Right atrium auricular region (tissue), 2 donors: ENCODE data around the gene CBLN3. TPM values are rescaled to one million over a fixed set of nuclear protein-coding genes. Genes with fewer than 3 reads are reported as not detected.

Source experiments
- DNase-seq: peaks from one replicate; pipeline ENCODE4 v3.0.0-alpha.2; 2019; ENCODE audit warnings: low spot score
- H3K27ac ChIP-seq, 2 donors: fragments of 200-600 bp; sonication (generic); 1 replicate in 1 of 2; 2 replicates in 1 of 2; pipeline ENCODE4 v1.5.1; 2016 to 2019
- H3K27me3 ChIP-seq, 2 donors: fragments of 200-600 bp; sonication (generic); one replicate each; pipeline versions ENCODE4 v1.5.1 to v1.6.0; 2017 to 2019
- H3K36me3 ChIP-seq: fragments of 200-600 bp; sonication (generic); one replicate; pipeline ENCODE4 v1.5.1; 2016
- H3K4me1 ChIP-seq, 2 donors: fragments of 200-600 bp; sonication (generic); one replicate each; pipeline versions ENCODE4 v1.5.1 to v1.6.0; 2017 to 2019
- H3K4me3 ChIP-seq, 2 donors: fragments of 200-600 bp; sonication (generic); 1 replicate in 1 of 2; 2 replicates in 1 of 2; pipeline ENCODE4 v1.5.1; 2017 to 2019; ENCODE audit warnings: mild to moderate bottlenecking in 1 of 2, moderate library complexity in 1 of 2
- H3K9me3 ChIP-seq, 2 donors: fragments of 200-600 bp; sonication (generic); one replicate each; pipeline ENCODE4 v1.5.1; 2019
- total RNA-seq, 2 donors: library from RNA; depleted of rRNA; stranded (reverse); fragments of >200 nt; gene quantifications; one replicate each; pipeline ENCODE4 v1.1.0, GENCODE V29; 2016
- TF ChIP-seq, protein P1 (sequence below), 2 donors: fragments of 200-600 bp; sonication (generic); IDR thresholded peaks; one replicate each; pipeline ENCODE4 v1.5.1; 2019; ENCODE audit warnings: antibody characterized with exemption in 2 of 2

CBLN3 gene
- total RNA-seq, 2 donors from 2014 or later = 0.48 to 1.4 TPM

DNA sequence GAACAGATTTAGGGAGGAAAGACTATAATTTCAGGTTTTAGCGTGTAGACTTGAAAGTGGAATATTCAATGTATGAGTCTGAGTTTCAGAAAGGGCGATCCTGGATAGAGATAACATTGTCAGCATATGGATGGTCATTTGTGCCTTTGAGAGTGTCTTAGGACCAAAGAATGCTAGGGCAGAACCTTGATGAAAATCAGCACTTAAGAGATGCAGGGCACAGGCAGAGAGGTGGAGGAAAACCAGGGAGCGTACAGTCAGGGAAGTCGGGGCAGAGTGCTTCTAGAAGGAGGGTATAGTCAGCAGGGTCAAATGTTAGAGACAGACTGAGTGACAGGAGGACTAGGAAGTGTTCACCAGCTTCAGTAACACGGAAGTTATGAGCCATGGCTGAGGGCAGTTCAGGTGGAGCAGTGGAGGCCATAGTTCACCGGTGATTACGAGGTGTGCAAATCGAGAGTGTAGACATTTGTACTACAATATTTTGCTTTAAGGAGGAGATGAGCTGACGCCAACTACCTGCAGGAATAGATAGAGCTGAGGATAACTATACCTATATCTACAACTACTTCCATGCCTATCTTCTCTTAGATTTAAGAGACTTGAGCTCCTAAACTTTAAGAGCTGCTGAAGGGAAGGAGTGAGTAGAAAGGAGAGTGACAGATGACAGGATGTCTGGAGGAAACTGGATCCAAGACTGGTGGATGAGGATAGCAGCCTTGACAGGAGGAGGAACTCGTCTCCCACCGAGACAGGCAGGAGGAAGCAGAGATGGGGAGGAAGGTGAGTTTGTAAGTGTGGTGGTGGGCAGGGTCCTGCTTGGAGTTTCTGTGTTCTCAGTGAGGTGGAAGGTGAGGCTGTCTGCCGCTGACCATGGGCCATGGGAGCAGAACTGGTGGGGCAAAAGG, 6.5 kb downstream of the CBLN3 start:
- TF ChIP-seq, protein P1, sequence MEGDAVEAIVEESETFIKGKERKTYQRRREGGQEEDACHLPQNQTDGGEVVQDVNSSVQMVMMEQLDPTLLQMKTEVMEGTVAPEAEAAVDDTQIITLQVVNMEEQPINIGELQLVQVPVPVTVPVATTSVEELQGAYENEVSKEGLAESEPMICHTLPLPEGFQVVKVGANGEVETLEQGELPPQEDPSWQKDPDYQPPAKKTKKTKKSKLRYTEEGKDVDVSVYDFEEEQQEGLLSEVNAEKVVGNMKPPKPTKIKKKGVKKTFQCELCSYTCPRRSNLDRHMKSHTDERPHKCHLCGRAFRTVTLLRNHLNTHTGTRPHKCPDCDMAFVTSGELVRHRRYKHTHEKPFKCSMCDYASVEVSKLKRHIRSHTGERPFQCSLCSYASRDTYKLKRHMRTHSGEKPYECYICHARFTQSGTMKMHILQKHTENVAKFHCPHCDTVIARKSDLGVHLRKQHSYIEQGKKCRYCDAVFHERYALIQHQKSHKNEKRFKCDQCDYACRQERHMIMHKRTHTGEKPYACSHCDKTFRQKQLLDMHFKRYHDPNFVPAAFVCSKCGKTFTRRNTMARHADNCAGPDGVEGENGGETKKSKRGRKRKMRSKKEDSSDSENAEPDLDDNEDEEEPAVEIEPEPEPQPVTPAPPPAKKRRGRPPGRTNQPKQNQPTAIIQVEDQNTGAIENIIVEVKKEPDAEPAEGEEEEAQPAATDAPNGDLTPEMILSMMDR (IDR thresholded peaks at IDR 0.05) = no peak
- H3K9me3 ChIP-seq = no peaks in the 10 kb centered on the region
- no peak for DNase-seq
- no peak overlapping the region for H3K27ac ChIP-seq
- H3K4me1 ChIP-seq = peaks cover 0 to 17% of the 10 kb centered on the region in 2 donors
- no peaks in the 10 kb centered on the region for H3K36me3 ChIP-seq
- H3K27me3 ChIP-seq = no peaks in the 10 kb centered on the region
- no peak overlapping the region for H3K4me3 ChIP-seq

DNA sequence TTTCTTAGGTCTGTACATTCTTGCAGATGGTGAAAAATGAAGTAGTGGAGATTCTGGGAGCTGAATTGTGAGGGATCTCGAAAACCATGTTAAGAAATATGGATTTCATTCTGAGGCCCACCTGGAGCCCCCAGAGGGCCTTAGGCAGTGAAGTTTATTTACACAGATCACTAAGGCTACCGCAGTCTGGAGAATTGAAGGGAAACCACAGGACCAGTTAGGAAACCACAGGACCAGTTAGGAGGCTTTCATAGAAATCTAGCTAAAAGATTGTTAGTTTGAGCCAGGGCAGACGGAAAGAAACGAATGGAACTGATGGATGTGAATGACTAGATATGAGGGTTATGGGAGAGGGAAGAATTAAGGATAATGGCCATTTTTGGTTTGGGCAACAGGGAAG, 7.2 kb downstream of the CBLN3 start:
- TF ChIP-seq, protein P1 (IDR thresholded peaks at IDR 0.05) = no peak
- Histone ChIP-seq H3K4me1 (peaks cover 0 to 17% of the 10 kb centered on the region in 2 donors), H3K27me3 (no peaks in the 10 kb centered on the region), H3K36me3 (no peaks in the 10 kb centered on the region), H3K27ac (no peak overlapping the region), H3K4me3 (no peak overlapping the region), H3K9me3 (no peaks in the 10 kb centered on the region)
- DNase-seq = no peak

DNA sequence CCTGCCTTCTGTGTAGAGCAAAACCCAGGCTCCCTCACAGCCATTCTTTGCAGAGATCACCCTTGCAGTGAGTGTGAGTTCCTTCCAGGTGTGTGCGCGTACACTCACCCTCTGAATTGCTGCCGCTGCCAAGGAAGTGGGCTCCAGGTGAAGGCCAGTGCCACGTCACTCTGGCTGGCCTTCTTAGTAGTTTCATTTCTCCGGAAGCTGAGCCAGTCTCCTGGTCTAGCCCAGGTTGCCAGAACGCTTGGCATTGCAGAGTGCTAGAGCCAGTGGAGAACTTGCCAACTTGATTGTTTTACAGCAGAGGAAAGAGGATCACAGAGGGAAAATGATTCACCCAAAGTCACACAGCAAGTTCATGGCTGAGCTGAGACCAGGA, 11.0 kb downstream of the CBLN3 start:
- no peak overlapping the region for H3K4me3 ChIP-seq
- H3K4me1 ChIP-seq = peaks cover 0 to 6% of the 10 kb centered on the region in 2 donors
- H3K9me3 ChIP-seq = no peaks in the 10 kb centered on the region
- DNase-seq = no peak
- H3K36me3 ChIP-seq = no peaks in the 10 kb centered on the region
- H3K27ac ChIP-seq = no peak overlapping the region
- TF ChIP-seq, protein P1 (IDR thresholded peaks at IDR 0.05) = no peak
- H3K27me3 ChIP-seq = no peaks in the 10 kb centered on the region

DNA sequence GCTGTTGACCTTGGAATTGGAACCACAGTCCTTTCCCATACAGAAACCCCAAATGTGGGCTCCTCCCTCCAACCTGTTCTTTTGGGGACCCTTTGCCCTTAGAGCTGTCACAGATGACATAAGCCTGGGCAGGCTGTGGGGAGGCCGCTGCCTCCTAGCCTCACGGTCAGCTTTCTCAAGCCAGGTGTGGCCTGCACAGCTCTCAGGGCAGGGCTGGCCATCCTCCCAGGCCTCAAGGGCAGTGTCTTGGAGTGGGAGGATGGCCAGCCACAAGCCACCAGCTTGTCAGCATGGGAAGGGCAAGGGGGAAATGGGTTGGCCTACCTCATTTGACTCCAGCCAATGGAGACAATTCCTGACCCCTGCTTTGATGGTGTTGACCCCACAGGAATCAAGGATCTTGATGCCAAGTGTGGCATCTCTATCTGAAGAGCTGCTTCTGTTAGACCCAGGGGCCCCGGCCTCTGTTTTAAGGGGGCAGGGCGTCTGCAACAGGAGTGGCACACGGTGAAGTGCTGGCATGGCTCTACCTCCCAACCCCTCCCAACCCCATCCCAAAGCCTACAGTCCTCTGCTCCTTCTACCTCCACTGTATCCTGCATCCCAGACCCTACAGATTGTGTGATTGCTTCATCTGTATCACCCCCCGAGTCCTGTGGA, 11.5 kb downstream of the CBLN3 start:
- TF ChIP-seq, protein P1 (IDR thresholded peaks at IDR 0.05) = no peak
- Histone ChIP-seq H3K4me1 (peaks cover 0 to 6% of the 10 kb centered on the region in 2 donors), H3K27ac (no peak overlapping the region), H3K9me3 (no peaks in the 10 kb centered on the region), H3K4me3 (no peak overlapping the region), H3K36me3 (peaks cover 5% of the 10 kb centered on the region), H3K27me3 (no peaks in the 10 kb centered on the region)
- DNase-seq = no peak

DNA sequence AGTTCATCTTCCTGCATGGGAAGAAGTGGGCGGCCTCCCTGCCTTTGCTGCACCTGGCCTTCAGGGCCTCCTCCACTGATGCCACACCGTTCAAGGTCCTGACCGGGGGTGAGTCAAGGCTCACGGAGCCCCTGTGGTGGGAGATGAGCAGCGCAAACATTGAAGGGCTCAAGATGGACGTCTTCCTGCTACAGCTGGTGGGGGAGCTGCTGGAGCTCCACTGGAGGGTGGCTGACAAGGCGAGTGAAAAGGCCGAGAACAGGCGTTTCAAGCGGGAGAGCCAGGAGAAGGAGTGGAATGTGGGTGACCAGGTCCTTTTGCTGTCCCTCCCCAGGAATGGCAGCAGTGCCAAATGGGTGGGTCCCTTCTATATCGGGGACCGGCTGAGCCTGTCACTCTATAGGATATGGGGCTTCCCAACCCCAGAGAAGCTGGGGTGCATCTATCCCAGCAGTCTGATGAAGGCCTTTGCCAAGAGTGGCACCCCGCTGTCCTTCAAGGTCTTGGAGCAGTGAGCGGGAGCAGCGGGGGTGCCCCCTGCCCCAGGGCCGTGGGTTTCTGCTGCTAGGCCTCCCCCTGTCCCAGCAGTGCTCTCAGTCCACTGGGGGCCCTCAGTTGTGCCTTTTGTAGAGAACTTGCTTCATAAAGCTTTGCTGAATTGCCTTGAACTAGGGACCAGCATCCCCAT, 12.4 kb downstream of the CBLN3 start:
- Histone ChIP-seq H3K27ac (no peak overlapping the region), H3K9me3 (no peaks in the 10 kb centered on the region)
- no peak for DNase-seq

More for the DNA sequence above, 12.4 kb downstream of the CBLN3 start:
- peaks cover 0 to 6% of the 10 kb centered on the region in 2 donors for H3K4me1 ChIP-seq
- no peak overlapping the region for H3K4me3 ChIP-seq
- H3K36me3 ChIP-seq = peaks cover 6% of the 10 kb centered on the region
- TF ChIP-seq, protein P1 (IDR thresholded peaks at IDR 0.05) = no peak
- no peaks in the 10 kb centered on the region for H3K27me3 ChIP-seq
